Posterior cingulate gyrus (tissue), 11 donors: ENCODE data around the gene KIF13A.
"Not testable (repeated sequence)": the region's sequence is repeated elsewhere in the genome, so short reads cannot be mapped to it uniquely, and the experiment has no call there.

Experiments
- DNase-seq, 10 donors: peaks; one replicate each; pipeline versions ENCODE4 v3.0.0 to v3.0.0-alpha.2; 2020 to 2021; ENCODE audit warnings: mixed read lengths in 3 of 10
- intact Hi-C: fragments of 100-400 bp; cut with DNase I; formaldehyde crosslinking; loops from one replicate; pipeline ENCODE4 v1.15.1; 2023

Gene KIF13A

GRCh38 chr6:18004256-18004985 lies 17.0 kb upstream of the KIF13A start:
- DNase-seq, result no peak

GRCh38 chr6:17999425-17999824 lies 12.0 kb upstream of the KIF13A start:
- intact Hi-C loops, result no loop called here
- no peak for DNase-seq

More at GRCh38 chr6:18004256-18004985, 17.0 kb upstream of the KIF13A start:
- intact Hi-C loops, result no loop called here

GRCh38 chr6:17998442-17998841 lies 11.0 kb upstream of the KIF13A start:
- intact Hi-C loops, result no loop called here
- no peak for DNase-seq

- DNase-seq, result no peak
- intact Hi-C loops, result no loop called here
These were observed 10.6 kb upstream of the KIF13A start for GRCh38 chr6:17998003-17998402.

GRCh38 chr6:17995414-17995813 lies 8.0 kb upstream of the KIF13A start:
- intact Hi-C loops, result no loop called here
- no peak for DNase-seq

- intact Hi-C loops, result no loop called here
- no peak for DNase-seq
These were observed 6.6 kb upstream of the KIF13A start for GRCh38 chr6:17994019-17994418.

GRCh38 chr6:17988422-17988944 lies 1.0 kb upstream of the KIF13A start:
- peak in 2 of 10 donors; percentile 16 to 77 for DNase-seq
- intact Hi-C loops, result loop anchor here (2.0 to 10.0 kb wide), 4 partner anchors 134 to 274 kb away; partner anchors contain the start of genes DEK, KDM1B, NHLRC1 and TPMT

- DNase-seq, result peak; percentile 45 to 94 (median 60)
- intact Hi-C loops, result loop anchor here (2.0 to 10.0 kb wide), 5 partner anchors 121 to 274 kb away; partner anchors contain the start of genes DEK, KDM1B, NHLRC1 and TPMT
These were observed 424 bp upstream of the KIF13A start for GRCh38 chr6:17987697-17988421.

- peak in 9 of 10 donors; percentile 44 to 93 (median 57) for DNase-seq
- intact Hi-C loops, result loop anchor here (2.0 to 10.0 kb wide), 4 partner anchors 120 to 275 kb away; partner anchors contain the start of genes DEK, KDM1B and TPMT
These were observed 584 bp downstream of the KIF13A start for GRCh38 chr6:17986656-17987446.

GRCh38 chr6:17985934-17986655 lies 1.3 kb downstream of the KIF13A start:
- DNase-seq, result no peak
- intact Hi-C loops, result loop anchor here (2.0 to 10.0 kb wide), 4 partner anchors 119 to 276 kb away; partner anchors contain the start of genes DEK, KDM1B and TPMT

- intact Hi-C loops, result loop anchor here (5.0 to 10.0 kb wide), 4 partner anchors 150 to 278 kb away; partner anchors contain the start of genes DEK, KDM1B, NUP153 and TPMT
- no peak for DNase-seq
These were observed 2.4 kb downstream of the KIF13A start for GRCh38 chr6:17984812-17985670.

- intact Hi-C loops, result loop anchor here (5.0 to 10.0 kb wide), 3 partner anchors 150 to 277 kb away; partner anchors contain the start of genes KDM1B, NUP153 and TPMT
- DNase-seq, result no peak
These were observed 3.0 kb downstream of the KIF13A start for GRCh38 chr6:17984399-17984798.

GRCh38 chr6:17983730-17984129 lies 3.7 kb downstream of the KIF13A start:
- intact Hi-C loops, result loop anchor here (5.0 to 10.0 kb wide), 3 partner anchors 149 to 276 kb away; partner anchors contain the start of genes KDM1B, NUP153 and TPMT
- no peak for DNase-seq

GRCh38 chr6:17980329-17980728 lies 7.1 kb downstream of the KIF13A start:
- intact Hi-C loops, result loop anchor here (5.0 to 10.0 kb wide), 3 partner anchors 146 to 273 kb away; partner anchors contain the start of genes KDM1B, NUP153 and TPMT
- no peak for DNase-seq

- DNase-seq, result no peak
- intact Hi-C loops, result no loop called here
These were observed 8.0 kb downstream of the KIF13A start for GRCh38 chr6:17979479-17979878.

- intact Hi-C loops, result not testable (repeated sequence)
These were observed 11.2 kb downstream of the KIF13A start for GRCh38 chr6:17976258-17976657.

GRCh38 chr6:17974570-17975368 lies 12.7 kb downstream of the KIF13A start:
- DNase-seq, result no peak
- intact Hi-C loops, result no loop called here

More at GRCh38 chr6:17976258-17976657, 11.2 kb downstream of the KIF13A start:
- peak in 1 of 10 donors; percentile 62 for DNase-seq
